Activated effector memory CD4-positive, alpha-beta T cell treated with Interleukin-2 at 50 U/mL for 16 hours (primary cell): ENCODE data around the gene RBM23.
A peak's percentile ranks its signal among the peaks of the same experiment; 100 is the strongest.

Source experiments
- DNase-seq: peaks from one replicate; pipeline ENCODE4 v3.0.0-alpha.2; 2020

The RBM23 gene

GRCh38 chr14:22884738-22885523 is 34.0 kb downstream of the RBM23 start:
- DNase-seq: no peak

GRCh38 chr14:22884076-22884737 is 34.7 kb downstream of the RBM23 start:
- DNase-seq: no peak

GRCh38 chr14:22883173-22883976 is 35.6 kb downstream of the RBM23 start, which contains the start of gene REM2:
Gene REM2 (plus strand): TSS chr14:22883222. CDS start chr14:22883288, 66 bp downstream.
- no peak for DNase-seq

- DNase-seq: no peak
Measured at GRCh38 chr14:22882529-22883172, 36.3 kb downstream of the RBM23 start.

- DNase-seq: no peak
Measured at GRCh38 chr14:22882064-22882463, 36.9 kb downstream of the RBM23 start.

GRCh38 chr14:22878271-22879246 is 40.4 kb downstream of the RBM23 start:
- DNase-seq: no peak

- no peak for DNase-seq
Measured at GRCh38 chr14:22877000-22877501, 41.9 kb downstream of the RBM23 start.

GRCh38 chr14:22875748-22876319 is 43.1 kb downstream of the RBM23 start:
- DNase-seq: no peak

- no peak for DNase-seq
Measured at GRCh38 chr14:22875003-22875747, 43.8 kb downstream of the RBM23 start.

- no peak for DNase-seq
Measured at GRCh38 chr14:22872833-22873520, 46.0 kb downstream of the RBM23 start.

- peak; percentile 59 for DNase-seq
Measured at GRCh38 chr14:22872033-22872832, 46.7 kb downstream of the RBM23 start.

- peak; percentile 66 for DNase-seq
Measured at GRCh38 chr14:22871224-22872032, 47.5 kb downstream of the RBM23 start, which contains the start of gene LRP10. Gene LRP10 (plus strand): TSS chr14:22871740. CDS start chr14:22872304, 564 bp downstream.

GRCh38 chr14:22870811-22871223 is 48.1 kb downstream of the RBM23 start:
- no peak for DNase-seq

- DNase-seq: no peak
Measured at GRCh38 chr14:22866874-22867273, 52.1 kb downstream of the RBM23 start.

GRCh38 chr14:22865424-22866405 is 53.2 kb downstream of the RBM23 start:
- DNase-seq: no peak

- DNase-seq: no peak
Measured at GRCh38 chr14:22864979-22865378, 54.0 kb downstream of the RBM23 start.
